Fibroblast of mammary gland (primary cell): ENCODE data around the gene ALPP.
"Not testable (repeated sequence)": the region's sequence is repeated elsewhere in the genome, so short reads cannot be mapped to it uniquely, and the experiment has no call there.

Experiments used
- DNase-seq: peaks from one replicate; pipeline ENCODE4 v3.0.0-alpha.2; 2010; ENCODE audit warnings: low read depth
- H3K4me3 ChIP-seq: 2 replicates; pipeline ENCODE4 v1.5.1; 2011; ENCODE audit warnings: low read depth, mild to moderate bottlenecking, low read length, moderate library complexity; ENCODE audit not compliant: control insufficient read depth
- TF ChIP-seq, protein P1 (sequence below): conservative IDR thresholded peaks from 2 replicates; pipeline ENCODE4 v1.5.1; 2011; ENCODE audit warnings: low read depth, low read length, inconsistent platforms; ENCODE audit not compliant: control insufficient read depth, insufficient read depth

The ALPP gene

DNA sequence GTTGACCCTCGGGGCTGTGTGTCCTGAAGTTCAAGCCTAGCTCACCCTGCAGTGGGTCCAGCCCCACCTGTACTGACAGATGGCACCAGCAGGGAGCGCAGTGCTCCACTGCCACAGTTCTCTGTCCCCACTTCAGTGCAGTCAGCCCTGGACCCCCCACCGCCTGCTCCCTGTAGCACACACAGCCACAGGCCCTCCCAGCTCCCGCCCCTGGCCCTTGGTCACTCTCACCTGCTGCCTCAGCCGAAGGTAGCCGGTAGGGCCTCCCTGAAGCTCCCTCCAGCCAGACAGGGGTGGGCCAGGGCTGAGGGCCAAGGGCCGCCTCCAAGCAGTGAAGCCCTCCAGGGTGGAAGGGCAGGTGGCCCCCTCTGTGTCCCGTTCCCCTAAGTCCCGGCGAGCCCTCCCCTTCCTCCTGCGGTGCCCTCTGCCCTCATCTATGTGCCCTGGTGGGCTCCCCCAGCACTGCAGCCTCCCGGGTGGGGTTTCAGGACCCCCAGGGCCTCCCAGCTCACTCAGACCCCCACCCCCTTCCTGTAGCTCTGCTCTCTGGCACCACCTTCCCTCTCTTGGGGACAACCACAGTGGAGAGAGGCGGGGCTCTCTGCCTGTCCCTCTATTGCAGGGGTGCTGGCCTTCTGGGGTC, 10.8 kb upstream of the ALPP start:
- TF ChIP-seq, protein P1, sequence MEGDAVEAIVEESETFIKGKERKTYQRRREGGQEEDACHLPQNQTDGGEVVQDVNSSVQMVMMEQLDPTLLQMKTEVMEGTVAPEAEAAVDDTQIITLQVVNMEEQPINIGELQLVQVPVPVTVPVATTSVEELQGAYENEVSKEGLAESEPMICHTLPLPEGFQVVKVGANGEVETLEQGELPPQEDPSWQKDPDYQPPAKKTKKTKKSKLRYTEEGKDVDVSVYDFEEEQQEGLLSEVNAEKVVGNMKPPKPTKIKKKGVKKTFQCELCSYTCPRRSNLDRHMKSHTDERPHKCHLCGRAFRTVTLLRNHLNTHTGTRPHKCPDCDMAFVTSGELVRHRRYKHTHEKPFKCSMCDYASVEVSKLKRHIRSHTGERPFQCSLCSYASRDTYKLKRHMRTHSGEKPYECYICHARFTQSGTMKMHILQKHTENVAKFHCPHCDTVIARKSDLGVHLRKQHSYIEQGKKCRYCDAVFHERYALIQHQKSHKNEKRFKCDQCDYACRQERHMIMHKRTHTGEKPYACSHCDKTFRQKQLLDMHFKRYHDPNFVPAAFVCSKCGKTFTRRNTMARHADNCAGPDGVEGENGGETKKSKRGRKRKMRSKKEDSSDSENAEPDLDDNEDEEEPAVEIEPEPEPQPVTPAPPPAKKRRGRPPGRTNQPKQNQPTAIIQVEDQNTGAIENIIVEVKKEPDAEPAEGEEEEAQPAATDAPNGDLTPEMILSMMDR, result peak; percentile 2
- no peak for DNase-seq

DNA sequence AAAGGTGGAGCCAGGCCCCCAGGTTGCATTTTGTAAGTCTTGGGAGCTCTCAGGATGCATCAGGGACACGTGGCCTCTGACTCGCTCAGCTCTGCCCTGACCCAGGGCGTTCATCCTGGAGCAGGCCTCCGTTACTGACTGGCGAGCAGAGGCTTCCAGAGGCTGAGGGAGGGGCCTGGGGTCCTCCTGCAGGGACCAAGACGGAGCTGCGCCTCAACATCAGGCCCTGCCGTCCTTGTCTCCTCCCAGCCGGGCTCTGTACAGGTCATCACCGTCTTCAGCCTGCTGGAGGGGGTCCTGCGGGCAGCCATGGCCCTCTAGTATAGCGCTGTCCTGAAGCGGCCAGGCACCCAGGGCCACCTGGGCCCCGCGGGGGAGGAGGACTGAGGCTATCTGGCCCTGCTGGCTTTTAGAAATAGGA, 10.2 kb upstream of the ALPP start:
- no peak for DNase-seq

More for the DNA sequence above, 10.8 kb upstream of the ALPP start:
- H3K4me3 ChIP-seq, result no peak overlapping the region

DNA sequence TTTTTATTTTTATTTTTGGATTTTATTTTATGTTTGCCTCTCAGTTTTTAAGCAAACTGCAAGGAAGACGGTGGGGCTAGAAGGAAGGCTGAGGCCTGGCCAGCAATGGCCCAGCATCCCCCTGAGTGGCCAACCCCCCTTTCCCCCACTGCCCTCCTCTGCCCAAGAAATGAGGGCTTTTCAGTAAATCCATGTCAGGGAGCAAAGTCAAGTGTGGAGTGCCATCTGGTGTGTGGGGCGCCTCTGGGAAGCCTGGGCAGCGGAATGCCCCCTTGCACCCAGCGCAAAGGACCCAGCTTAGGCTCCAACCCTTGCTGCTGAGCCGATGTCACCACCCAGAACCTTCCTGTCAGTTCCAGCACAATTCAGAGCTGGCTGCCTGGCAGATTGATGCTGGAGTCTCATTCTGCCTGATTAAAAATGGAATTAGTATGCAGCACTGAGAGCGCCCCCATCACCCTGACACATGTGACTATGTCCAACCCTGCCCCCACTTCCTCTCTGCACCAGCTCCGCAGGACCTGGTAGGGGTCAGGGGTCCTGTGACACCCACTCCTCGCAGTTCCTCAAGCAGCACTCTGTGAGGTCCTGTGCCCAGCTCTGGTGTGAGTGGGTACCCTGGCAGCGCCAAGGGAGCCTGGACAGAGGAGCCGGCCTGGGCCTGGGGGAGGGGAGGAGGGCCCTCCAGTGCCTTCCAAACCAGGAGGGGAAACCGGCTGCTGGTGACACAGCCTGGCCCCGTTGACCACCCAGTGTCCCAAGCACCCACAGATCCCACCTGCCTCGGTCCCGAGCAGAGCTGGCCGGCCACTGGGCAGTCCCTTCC, 9.2 kb upstream of the ALPP start:
- TF ChIP-seq, protein P1, result no peak
- H3K4me3 ChIP-seq, result no peak overlapping the region
- no peak for DNase-seq

More for the DNA sequence above, 10.2 kb upstream of the ALPP start:
- H3K4me3 ChIP-seq, result no peak overlapping the region
- TF ChIP-seq, protein P1, result no peak

GRCh38 chr2:232370007-232370406, 8.5 kb upstream of the ALPP start:
- not testable (repeated sequence) for H3K4me3 ChIP-seq, DNase-seq

DNA sequence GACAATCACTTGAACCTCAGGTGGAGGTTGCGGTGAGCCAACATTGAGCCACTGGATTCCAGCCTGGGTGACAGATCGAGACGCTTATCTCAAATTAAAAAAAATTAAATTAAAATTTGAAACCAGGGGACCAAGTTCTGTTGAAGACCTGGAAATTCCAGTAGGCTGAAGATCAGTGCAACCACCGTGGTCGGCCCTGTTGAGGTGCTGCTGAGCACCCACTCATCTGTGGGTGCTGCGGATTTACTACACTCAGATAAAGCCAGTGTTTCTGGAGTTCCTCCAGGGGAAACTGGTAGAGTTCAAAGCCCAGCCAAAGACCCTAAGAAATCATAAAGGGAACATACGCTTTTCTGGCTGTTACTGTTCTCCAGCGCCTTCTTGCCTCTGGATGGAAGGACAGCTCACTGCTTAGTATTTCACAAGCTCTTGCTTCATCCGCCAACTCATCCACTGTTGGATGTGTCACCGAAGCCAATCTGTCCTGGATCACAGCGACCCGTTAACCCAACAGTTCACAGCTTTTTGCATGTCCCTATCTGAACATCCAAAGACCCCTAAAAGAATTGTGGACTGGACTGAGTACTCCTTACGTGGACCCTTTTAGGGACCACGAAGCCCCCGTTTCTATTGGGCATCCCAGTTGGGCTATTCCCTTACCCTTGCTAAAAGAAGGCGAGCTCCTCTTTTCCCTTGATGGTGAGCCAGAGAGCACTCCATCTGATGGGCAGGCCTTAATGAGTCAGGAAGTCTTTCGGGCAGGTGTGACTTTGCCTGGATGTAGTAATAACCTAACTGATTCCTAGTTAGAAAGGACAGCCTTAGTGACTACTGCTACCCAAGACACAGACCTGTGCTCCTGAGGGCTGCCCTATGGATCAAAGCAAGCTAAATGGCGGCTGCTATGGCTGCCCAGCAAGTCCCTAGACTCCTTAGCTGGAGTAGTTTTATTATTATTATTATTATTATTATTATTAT, 6.0 kb upstream of the ALPP start:
- TF ChIP-seq, protein P1, result no peak
- H3K4me3 ChIP-seq, result no peak overlapping the region
- peak; percentile 76 for DNase-seq

- TF ChIP-seq, protein P1, result no peak
- no peak overlapping the region for H3K4me3 ChIP-seq
- no peak for DNase-seq
Observed at GRCh38 chr2:232374356-232374755, 4.2 kb upstream of the ALPP start.
